ENCODE measurements around the gene HSBP1L1. TPM values are rescaled to one million over a fixed set of nuclear protein-coding genes. Genes with fewer than 3 reads are reported as not detected.

The HSBP1L1 gene
- total RNA-seq, 1 experiment from 2014 or later = 1.1 TPM

GRCh38 chr18:79972720-79973119 is 8.3 kb downstream of the HSBP1L1 start:
- intact Hi-C loops (cut with micrococcal nuclease; ENCODE audit: unreplicated experiment) = no loop called here
- POLR2A ChIA-PET (ENCODE audit: low non-redundant PET) = no interaction called here
- H3K27ac ChIP-seq (ENCODE audit: low read depth, low read length, poor library complexity, severe bottlenecking) = no peak overlapping the region
- no peak for TF ChIP-seq EZH2 (IDR thresholded peaks at IDR 0.05; ENCODE audit: borderline replicate concordance, low read depth, low read length, poor library complexity, severe bottlenecking)
- TF ChIP-seq CTCF (conservative IDR thresholded peaks at IDR 0.05; ENCODE audit: low read depth, low read length) = no peak
- no peaks in the 10 kb centered on the region for H3K27me3 ChIP-seq (replicated peaks; ENCODE audit: insufficient read depth, low read depth, low read length, poor library complexity)
- no peaks in the 10 kb centered on the region for H3K9me3 ChIP-seq (ENCODE audit: low read depth, low read length, poor library complexity, severe bottlenecking)
- H3K4me1 ChIP-seq (ENCODE audit: insufficient read depth, low read length, poor library complexity, severe bottlenecking) = no peaks in the 10 kb centered on the region
- no peak overlapping the region for H3K4me3 ChIP-seq (ENCODE audit: low read depth, low read length, poor library complexity, severe bottlenecking)
- BruUV-seq (replicated peaks) = no TSS peak
- DNase-seq (ENCODE audit: low spot score) = no peak
- H3K36me3 ChIP-seq (ENCODE audit: insufficient read depth, low read length, poor library complexity, severe bottlenecking) = peaks cover 34% of the 10 kb centered on the region
- CTCF ChIA-PET = no interaction called here

GRCh38 chr18:79973517-79973916 is 9.1 kb downstream of the HSBP1L1 start:
- no peak overlapping the region for H3K4me3 ChIP-seq (ENCODE audit: low read depth, low read length, poor library complexity, severe bottlenecking)
- no peaks in the 10 kb centered on the region for H3K27me3 ChIP-seq (replicated peaks; ENCODE audit: insufficient read depth, low read depth, low read length, poor library complexity)
- no TSS peak for BruUV-seq (replicated peaks)
- TF ChIP-seq CTCF (conservative IDR thresholded peaks at IDR 0.05; ENCODE audit: low read depth, low read length) = no peak
- no peak for TF ChIP-seq EZH2 (IDR thresholded peaks at IDR 0.05; ENCODE audit: borderline replicate concordance, low read depth, low read length, poor library complexity, severe bottlenecking)
- ChIA-PET POLR2A (ENCODE audit: low non-redundant PET) (no interaction called here), CTCF (no interaction called here)
- intact Hi-C loops (cut with micrococcal nuclease; ENCODE audit: unreplicated experiment) = no loop called here
- DNase-seq (ENCODE audit: low spot score) = no peak
- no peaks in the 10 kb centered on the region for H3K9me3 ChIP-seq (ENCODE audit: low read depth, low read length, poor library complexity, severe bottlenecking)
- H3K36me3 ChIP-seq (ENCODE audit: insufficient read depth, low read length, poor library complexity, severe bottlenecking) = peaks cover 34% of the 10 kb centered on the region
- H3K4me1 ChIP-seq (ENCODE audit: insufficient read depth, low read length, poor library complexity, severe bottlenecking) = no peaks in the 10 kb centered on the region
- no peak overlapping the region for H3K27ac ChIP-seq (ENCODE audit: low read depth, low read length, poor library complexity, severe bottlenecking)

GRCh38 chr18:79974025-79974654 is 9.7 kb downstream of the HSBP1L1 start:
- TF ChIP-seq EZH2 (IDR thresholded peaks at IDR 0.05; ENCODE audit: borderline replicate concordance, low read depth, low read length, poor library complexity, severe bottlenecking) = no peak
- TF ChIP-seq CTCF (conservative IDR thresholded peaks at IDR 0.05; ENCODE audit: low read depth, low read length) = no peak
- Histone ChIP-seq H3K27me3 (replicated peaks; ENCODE audit: insufficient read depth, low read depth, low read length, poor library complexity) (no peaks in the 10 kb centered on the region), H3K4me1 (ENCODE audit: insufficient read depth, low read length, poor library complexity, severe bottlenecking) (no peaks in the 10 kb centered on the region), H3K36me3 (ENCODE audit: insufficient read depth, low read length, poor library complexity, severe bottlenecking) (peaks cover 35% of the 10 kb centered on the region), H3K27ac (ENCODE audit: low read depth, low read length, poor library complexity, severe bottlenecking) (no peak overlapping the region), H3K9me3 (ENCODE audit: low read depth, low read length, poor library complexity, severe bottlenecking) (no peaks in the 10 kb centered on the region), H3K4me3 (ENCODE audit: low read depth, low read length, poor library complexity, severe bottlenecking) (no peak overlapping the region)
- DNase-seq (ENCODE audit: low spot score) = no peak
- no TSS peak for BruUV-seq (replicated peaks)
- CTCF ChIA-PET = no interaction called here
- POLR2A ChIA-PET (ENCODE audit: low non-redundant PET) = no interaction called here
- intact Hi-C loops (cut with micrococcal nuclease; ENCODE audit: unreplicated experiment) = no loop called here

All from A673 (cell line).